RWPE2 (cell line): ENCODE measurements around the gene CYP26B1.

Experiments
- ATAC-seq: fragments of 200-7000 bp; cut with Tn5 transposase; 3 replicates; pipeline ENCODE4 v1.9.1; 2021; ENCODE audit warnings: low read depth
- DNase-seq: peaks from one replicate; pipeline ENCODE4 v3.0.0-alpha.2; 2020; ENCODE audit warnings: low spot score
- H3K27ac ChIP-seq: fragments of 450-650 bp; 2 replicates; pipeline ENCODE4 v1.5.1; 2017; ENCODE audit warnings: mild to moderate bottlenecking; ENCODE audit not compliant: poor library complexity, severe bottlenecking
- H3K27me3 ChIP-seq: fragments of 250-450 bp; sonication (Bioruptor Pico); 2 replicates; pipeline ENCODE4 v1.5.1; 2021; ENCODE audit warnings: mild to moderate bottlenecking, moderate library complexity; ENCODE audit not compliant: insufficient read depth, poor library complexity, severe bottlenecking
- H3K36me3 ChIP-seq: fragments of 250-450 bp; sonication (Bioruptor Pico); 2 replicates; pipeline ENCODE4 v1.5.1; 2020; ENCODE audit warnings: low read depth, mild to moderate bottlenecking, moderate library complexity
- H3K4me1 ChIP-seq: fragments of 250-450 bp; sonication (Bioruptor Pico); 2 replicates; pipeline ENCODE4 v1.5.1; 2021; ENCODE audit warnings: mild to moderate bottlenecking, moderate library complexity; ENCODE audit not compliant: insufficient read depth, poor library complexity, severe bottlenecking
- H3K4me3 ChIP-seq: fragments of 250-450 bp; sonication (Bioruptor Pico); 2 replicates; pipeline ENCODE4 v1.5.1; 2021; ENCODE audit warnings: mild to moderate bottlenecking, moderate library complexity; ENCODE audit not compliant: severe bottlenecking
- H3K9me3 ChIP-seq: fragments of 250-450 bp; sonication (Bioruptor Pico); 2 replicates; pipeline ENCODE4 v1.5.1; 2021; ENCODE audit warnings: mild to moderate bottlenecking, moderate library complexity; ENCODE audit not compliant: severe bottlenecking
- TF ChIP-seq, protein P1 (sequence below): fragments of 450-650 bp; IDR thresholded peaks from one replicate; pipeline ENCODE4 v1.5.1; 2017; ENCODE audit warnings: mild to moderate bottlenecking, moderate library complexity; ENCODE audit not compliant: poor library complexity, severe bottlenecking

Gene CYP26B1

DNA sequence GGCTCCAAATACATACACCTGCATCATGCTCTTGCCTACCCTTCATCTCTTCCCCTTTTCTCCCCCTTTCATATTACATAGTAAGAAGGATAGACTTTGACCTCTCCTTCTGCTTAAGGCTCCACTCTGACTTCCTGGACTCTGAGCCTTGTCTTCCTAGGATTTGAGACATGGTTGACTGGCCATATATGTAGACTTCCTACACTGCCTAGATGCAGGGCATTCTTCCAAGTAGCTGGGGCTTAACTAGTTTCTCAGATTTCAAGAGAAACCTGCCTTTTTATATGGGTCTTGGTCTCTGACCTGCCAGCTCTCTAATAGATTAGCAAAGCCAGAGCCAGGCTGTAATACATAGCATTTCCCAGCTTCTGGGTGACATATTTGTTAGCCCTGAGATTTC lies 35.4 kb upstream of the CYP26B1 start:
- H3K4me3 ChIP-seq = no peak overlapping the region
- H3K4me1 ChIP-seq = no peaks in the 10 kb centered on the region
- no peak for DNase-seq
- ATAC-seq = no peak
- H3K27ac ChIP-seq = no peak overlapping the region
- TF ChIP-seq, protein P1, sequence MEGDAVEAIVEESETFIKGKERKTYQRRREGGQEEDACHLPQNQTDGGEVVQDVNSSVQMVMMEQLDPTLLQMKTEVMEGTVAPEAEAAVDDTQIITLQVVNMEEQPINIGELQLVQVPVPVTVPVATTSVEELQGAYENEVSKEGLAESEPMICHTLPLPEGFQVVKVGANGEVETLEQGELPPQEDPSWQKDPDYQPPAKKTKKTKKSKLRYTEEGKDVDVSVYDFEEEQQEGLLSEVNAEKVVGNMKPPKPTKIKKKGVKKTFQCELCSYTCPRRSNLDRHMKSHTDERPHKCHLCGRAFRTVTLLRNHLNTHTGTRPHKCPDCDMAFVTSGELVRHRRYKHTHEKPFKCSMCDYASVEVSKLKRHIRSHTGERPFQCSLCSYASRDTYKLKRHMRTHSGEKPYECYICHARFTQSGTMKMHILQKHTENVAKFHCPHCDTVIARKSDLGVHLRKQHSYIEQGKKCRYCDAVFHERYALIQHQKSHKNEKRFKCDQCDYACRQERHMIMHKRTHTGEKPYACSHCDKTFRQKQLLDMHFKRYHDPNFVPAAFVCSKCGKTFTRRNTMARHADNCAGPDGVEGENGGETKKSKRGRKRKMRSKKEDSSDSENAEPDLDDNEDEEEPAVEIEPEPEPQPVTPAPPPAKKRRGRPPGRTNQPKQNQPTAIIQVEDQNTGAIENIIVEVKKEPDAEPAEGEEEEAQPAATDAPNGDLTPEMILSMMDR = no peak
- no peaks in the 10 kb centered on the region for H3K27me3 ChIP-seq
- no peaks in the 10 kb centered on the region for H3K36me3 ChIP-seq
- no peaks in the 10 kb centered on the region for H3K9me3 ChIP-seq

DNA sequence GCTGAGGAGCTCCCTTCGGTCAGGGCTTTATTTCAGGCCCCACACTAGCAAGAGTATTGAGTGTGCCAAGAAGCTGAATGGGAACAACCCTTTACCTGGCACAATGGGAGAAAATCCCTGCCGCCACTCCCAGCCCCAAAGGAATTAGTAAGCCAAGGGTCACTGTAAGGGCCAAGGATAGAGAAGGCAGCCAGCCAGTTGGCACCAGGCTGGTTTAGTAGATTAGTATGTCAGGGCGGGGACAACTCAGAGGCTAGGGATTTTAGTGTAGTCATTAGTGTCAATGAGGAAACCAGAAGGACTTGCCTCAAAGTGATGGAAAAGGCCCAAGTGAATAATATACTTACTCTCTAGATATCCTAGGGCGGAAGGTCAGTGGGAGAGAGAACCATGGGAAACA lies 34.9 kb upstream of the CYP26B1 start:
- Histone ChIP-seq H3K4me1 (no peaks in the 10 kb centered on the region), H3K27me3 (no peaks in the 10 kb centered on the region), H3K27ac (no peak overlapping the region), H3K36me3 (no peaks in the 10 kb centered on the region), H3K9me3 (no peaks in the 10 kb centered on the region), H3K4me3 (no peak overlapping the region)
- TF ChIP-seq, protein P1 = no peak
- ATAC-seq = no peak
- DNase-seq = no peak

GRCh38 chr2:72181616-72182015 lies 34.0 kb upstream of the CYP26B1 start:
- no peaks in the 10 kb centered on the region for H3K27me3 ChIP-seq
- DNase-seq (no peak), ATAC-seq (no peak)
- no peak overlapping the region for H3K27ac ChIP-seq
- H3K4me1 ChIP-seq = no peaks in the 10 kb centered on the region
- H3K36me3 ChIP-seq = no peaks in the 10 kb centered on the region
- no peak overlapping the region for H3K4me3 ChIP-seq
- no peaks in the 10 kb centered on the region for H3K9me3 ChIP-seq
- TF ChIP-seq, protein P1 = no peak

- no peak overlapping the region for H3K4me3 ChIP-seq
- no peaks in the 10 kb centered on the region for H3K36me3 ChIP-seq
- no peaks in the 10 kb centered on the region for H3K4me1 ChIP-seq
- no peaks in the 10 kb centered on the region for H3K27me3 ChIP-seq
- TF ChIP-seq, protein P1 = no peak
- no peak overlapping the region for H3K27ac ChIP-seq
- ATAC-seq (no peak), DNase-seq (no peak)
- H3K9me3 ChIP-seq = no peaks in the 10 kb centered on the region
Measured at GRCh38 chr2:72180351-72180750, 32.7 kb upstream of the CYP26B1 start.

DNA sequence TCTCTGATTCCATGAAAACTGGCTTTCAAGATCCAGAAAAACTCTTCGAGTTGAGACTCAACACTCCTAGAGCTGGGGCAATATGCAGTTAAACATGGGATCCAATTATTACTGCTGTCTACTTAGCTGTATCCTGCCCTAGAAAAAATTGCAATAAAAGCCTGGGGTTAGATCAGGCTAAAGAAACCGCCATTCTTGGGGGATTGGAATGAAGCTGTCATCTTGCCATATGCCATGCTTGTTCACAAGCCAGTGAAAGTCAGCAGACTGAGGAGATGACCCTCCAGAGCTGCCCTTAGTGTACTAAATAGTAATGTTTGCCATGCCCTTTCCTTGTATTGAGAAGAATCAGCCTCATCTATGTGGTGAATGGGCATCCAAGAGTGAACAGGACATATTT lies 30.9 kb upstream of the CYP26B1 start:
- Histone ChIP-seq H3K27ac (no peak overlapping the region), H3K27me3 (no peaks in the 10 kb centered on the region), H3K36me3 (no peaks in the 10 kb centered on the region), H3K9me3 (no peaks in the 10 kb centered on the region), H3K4me1 (no peaks in the 10 kb centered on the region), H3K4me3 (no peak overlapping the region)
- DNase-seq (no peak), ATAC-seq (no peak)
- TF ChIP-seq, protein P1 = no peak
